GM18520 (cell line): Measurements from ENCODE around the gene AFG1L.
"Not testable (repeated sequence)": the region's sequence is repeated elsewhere in the genome, so short reads cannot be mapped to it uniquely, and the experiment has no call there.

Source experiments
- ATAC-seq: cut with Tn5 transposase; IDR thresholded peaks from one replicate; pipeline ENCODE4 v1.9.1; 2021; ENCODE audit not compliant: unreplicated experiment

The AFG1L gene

DNA sequence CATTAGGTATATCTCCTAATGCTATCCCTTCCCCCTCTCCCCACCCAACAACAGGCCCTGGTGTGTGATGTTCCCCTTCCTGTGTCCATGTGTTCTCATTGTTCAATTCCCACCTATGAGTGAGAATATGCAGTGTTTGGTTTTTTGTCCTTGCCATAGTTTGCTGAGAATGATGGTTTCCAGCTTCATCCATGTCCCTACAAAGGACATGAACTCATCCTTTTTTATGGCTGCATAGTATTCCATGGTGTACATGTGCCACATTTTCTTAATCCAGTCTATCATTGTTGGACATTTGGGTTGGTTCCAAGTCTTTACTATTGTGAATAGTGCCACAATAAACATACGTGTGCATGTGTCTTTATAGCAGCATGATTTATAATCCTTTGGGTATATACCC lies 154.9 kb downstream of the AFG1L start:
- ATAC-seq, result not testable (repeated sequence)

DNA sequence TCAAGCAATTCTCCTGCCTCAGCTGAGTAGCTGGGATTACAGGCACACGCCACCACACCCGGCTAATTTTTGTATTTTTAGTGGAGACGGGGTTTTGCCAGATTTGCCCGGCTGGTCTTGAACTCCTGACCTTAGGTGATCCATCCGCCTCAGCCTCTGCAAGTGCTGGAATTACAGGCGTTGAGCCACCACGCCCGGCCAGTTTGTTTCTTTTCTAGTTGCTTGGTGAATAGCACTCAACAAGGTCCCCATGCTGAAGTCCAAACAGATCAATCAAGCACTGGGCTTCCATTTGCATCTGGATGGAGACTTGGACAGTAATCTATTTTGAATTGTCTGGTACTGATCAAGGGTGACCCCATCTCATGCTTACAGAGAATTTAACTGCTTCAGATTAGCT lies 157.0 kb downstream of the AFG1L start:
- no peak for ATAC-seq

DNA sequence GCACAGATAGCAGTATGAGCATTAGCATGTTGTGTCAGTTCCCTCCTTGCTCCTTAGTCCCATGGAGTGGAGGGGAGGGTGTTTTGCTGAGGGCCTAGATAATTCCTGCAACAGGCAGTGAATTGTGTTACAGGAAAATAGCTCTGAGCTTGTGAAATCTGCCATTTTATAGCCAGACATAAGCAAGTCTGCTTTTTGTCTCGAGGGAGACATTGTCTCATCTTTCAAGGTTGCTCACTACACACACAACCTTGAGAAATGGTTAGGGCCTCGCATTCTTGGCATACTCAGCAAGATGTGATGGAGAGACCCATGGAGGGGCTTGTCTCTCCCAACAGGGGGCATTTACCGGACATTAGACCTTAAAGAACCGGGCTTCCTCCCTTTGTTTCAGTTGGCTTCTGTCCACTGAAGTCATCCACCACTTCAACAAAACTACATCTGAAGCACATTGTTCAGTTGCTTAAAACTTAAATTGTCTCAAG lies 157.9 kb downstream of the AFG1L start:
- ATAC-seq, result no peak

DNA sequence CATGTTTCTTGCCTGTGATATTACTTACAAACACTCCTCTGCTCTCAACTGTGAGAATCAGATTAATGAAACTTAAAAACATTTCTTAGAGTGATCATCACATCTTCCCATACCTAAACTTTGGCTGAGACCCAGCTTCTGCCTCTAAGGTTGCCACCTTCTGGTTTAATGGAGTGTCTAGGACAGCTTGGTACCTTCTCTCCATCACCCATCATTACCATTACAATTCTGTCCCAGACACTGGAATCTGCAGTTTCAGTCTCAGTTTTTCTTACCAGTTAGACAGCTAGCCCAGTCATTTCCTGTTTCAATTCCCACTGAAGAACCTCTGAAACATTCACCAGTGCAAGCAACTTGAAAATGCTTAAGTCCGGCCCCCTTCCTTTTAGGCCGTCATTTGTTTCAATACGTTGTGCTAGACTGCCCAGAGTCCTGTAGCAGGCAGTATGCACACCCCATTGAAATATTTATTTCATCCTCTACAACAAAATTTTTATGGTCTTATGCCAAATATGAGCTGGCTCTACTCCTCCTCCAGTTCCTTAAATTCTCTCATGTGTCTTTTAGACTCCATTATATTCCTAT lies 158.8 kb downstream of the AFG1L start:
- ATAC-seq, result no peak

- no peak for ATAC-seq
These were observed 159.5 kb downstream of the AFG1L start for GRCh38 chr6:108454356-108454755.

DNA sequence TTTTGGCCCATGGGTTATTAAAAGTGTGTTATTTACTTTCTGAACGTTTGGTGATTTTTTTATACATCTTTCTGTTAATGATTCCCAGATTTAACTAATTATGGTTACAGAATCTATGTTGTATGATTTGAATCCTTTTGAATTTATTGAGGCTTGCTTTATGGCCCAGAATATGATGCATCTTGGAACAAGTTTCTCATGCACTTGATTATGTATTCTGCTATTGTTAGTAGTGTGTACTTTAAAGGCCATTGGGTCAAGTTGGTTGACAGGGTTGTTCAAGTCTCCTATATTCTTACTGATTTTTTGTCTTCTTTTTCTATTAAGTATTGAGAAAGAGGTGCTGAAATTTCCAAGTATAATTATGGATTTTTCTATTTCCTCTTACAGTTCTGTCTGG lies 160.8 kb downstream of the AFG1L start:
- ATAC-seq, result no peak

DNA sequence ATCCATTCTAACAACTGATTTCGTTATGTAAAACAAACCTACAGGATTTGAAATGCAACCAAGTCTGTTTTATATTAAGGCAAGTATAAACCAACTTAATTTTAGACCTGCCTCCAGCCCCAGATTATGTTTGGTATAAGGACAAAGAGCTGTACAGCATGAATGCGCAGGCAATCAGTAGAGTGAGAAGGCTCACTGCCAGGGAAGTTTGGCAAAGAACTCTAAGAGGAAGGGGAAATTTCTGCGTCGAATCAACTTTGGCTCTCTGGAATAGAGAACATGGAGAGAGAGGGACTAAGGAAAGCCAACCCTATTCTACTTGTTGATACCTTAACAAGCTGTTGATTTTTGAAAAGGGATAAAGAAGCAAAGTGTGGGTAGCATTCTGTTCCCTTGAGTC lies 168.9 kb downstream of the AFG1L start:
- no peak for ATAC-seq

GRCh38 chr6:108464418-108465097 lies 169.7 kb downstream of the AFG1L start:
- no peak for ATAC-seq

- ATAC-seq, result no peak
These were observed 170.2 kb downstream of the AFG1L start for GRCh38 chr6:108465098-108465495.

- no peak for ATAC-seq
These were observed 173.5 kb downstream of the AFG1L start for GRCh38 chr6:108468346-108468745.

GRCh38 chr6:108469316-108469715 lies 174.5 kb downstream of the AFG1L start:
- no peak for ATAC-seq

GRCh38 chr6:108473197-108473596 lies 178.3 kb downstream of the AFG1L start:
- no peak for ATAC-seq

DNA sequence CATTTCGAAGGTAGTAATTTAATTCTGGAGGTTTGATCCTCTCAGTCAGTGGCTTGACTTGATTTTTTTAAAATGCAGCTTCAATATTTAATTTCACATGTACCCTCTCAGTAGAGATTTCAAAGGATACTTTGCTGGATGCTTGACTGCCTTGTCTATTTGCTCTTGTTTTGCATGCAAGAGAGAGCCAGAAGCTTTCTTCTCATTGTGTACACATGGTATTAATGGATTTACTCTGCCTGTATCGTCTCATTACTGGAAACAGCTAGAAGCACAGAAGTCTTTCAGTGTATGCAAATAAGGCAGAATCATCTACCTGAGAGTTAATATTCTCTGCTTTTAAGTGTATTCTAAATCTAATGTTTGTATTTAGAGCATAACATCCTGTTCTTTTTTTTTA lies 181.5 kb downstream of the AFG1L start:
- ATAC-seq, result no peak

DNA sequence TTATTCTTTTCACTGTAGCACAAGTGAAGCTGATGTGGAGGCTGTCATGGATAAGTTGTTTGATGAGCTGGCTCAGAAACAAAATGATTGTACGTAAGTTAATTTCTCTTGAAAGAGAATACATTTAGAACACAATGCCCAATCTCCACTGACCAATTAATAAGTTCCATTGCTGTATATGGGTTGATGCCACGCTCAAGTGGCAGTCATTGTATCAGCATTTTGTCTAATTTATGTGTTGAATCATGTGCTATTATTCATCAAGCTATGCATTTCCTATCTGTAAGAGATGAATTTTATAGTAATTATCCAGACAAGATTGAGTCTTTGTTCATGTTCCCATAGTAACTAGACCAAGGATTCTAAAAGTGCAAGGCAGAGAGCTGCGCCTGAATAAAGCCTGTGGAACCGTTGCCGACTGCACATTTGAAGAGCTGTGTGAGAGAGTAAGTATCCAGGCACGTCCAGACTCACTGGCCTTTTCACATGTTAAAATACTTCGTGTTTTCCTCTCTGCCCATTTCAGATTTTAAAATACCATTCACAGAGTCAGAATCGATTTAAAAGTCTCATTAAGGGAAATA lies 182.1 kb downstream of the AFG1L start:
- no peak for ATAC-seq

DNA sequence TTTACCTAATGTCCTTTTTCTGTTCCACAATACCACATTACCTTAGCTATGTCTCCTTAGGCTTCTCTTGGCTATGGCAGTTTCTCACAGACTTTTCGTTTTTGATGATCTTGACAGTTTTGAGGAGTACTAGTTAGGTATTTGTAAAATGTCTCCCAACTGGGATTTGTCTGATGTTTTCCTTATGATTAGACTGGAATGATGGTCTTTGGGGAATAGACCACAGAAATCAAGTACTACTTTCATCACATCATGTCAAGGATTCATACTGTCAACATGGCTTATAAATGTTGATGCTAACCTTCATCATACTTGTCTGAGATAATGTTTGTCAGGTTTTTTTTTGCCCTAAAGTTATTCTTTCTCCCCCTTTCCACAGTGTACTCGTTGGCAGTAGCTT lies 187.7 kb downstream of the AFG1L start:
- no peak for ATAC-seq

DNA sequence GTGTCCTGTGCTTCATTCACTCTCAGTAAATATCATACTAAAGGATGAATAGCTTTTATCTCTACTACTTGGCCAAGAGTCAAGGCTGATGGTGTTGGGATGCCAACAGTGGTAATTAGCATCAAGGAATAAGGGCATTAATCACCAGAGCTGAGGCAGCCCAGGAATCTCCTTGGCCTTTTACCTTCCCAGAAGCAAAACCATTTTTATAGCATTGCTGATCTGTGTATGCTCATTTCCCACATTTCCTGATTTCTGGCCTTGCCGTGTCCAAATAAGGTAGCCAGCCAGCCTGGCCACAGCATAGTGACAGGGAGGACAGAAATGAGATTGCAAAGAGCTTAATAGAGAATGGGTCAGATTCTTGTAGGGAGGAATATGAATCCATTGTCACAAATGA lies 189.2 kb downstream of the AFG1L start:
- ATAC-seq, result no peak

DNA sequence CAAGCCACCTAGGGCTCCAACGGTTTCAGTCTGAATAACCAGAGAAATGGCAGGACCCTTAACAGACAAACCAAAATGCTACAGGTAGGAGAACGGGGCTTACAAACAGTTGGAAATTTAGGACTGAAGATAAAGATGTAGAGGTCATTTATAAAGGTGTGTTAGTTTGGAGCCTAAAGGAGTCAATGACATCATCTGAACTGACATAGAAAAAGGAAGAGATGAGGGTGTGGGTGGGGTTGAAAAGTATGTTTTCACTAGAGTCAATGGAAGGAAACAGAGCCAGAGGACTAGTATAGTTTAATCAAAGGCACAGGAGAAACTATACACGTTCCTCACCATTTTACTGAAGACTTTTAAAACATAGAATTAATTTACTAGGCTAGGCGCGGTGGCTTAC lies 194.8 kb downstream of the AFG1L start:
- ATAC-seq, result no peak

DNA sequence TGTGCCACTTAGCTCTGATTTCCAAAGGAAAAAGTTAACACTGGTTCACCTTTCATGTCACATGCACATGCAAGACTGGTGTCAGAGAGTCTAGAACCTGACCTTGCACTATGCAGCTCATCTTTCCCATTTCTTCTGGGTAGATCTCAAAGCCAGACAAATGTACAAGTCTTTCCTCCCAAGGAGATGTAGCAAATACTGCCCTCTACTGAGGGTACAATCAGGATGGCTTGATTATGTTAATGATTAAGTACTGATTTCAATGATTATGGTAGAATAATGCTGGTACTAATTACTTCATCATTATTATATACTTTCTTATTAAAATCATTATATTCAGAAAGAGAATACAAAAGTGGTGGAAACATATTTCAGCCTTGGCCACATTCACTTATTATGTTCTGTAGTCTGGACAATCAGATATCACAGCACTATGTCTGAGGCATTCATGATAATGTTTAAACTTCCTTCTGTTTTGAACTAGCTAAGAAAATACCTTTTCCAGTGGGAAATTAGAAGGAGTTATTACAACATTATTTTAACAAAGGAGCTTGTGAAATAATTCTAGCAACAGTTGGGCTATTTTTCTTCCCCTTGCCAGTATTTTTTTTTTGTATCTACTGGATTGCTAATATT lies 197.4 kb downstream of the AFG1L start:
- no peak for ATAC-seq

- ATAC-seq, result no peak
These were observed 199.6 kb downstream of the AFG1L start for GRCh38 chr6:108494434-108494833.

DNA sequence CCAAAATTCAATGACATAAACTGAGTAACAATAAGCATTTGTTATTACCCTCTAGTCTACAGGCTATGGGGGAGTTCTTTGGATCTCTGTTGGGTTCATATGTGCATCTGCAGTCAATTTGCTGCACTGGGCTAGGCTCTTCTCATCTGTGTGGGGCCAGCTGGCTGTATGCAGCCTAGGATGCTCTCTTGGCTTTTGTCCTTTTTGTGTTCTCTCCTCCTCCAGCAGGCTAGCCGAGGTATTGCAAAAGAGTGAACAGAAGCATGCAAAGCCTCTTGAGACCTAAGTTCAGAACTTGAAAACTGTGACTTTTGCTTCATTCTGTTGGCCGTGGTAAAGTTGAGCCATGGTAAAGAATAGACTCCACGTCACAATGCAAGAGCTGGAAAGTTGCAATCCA lies 203.0 kb downstream of the AFG1L start:
- ATAC-seq, result no peak

DNA sequence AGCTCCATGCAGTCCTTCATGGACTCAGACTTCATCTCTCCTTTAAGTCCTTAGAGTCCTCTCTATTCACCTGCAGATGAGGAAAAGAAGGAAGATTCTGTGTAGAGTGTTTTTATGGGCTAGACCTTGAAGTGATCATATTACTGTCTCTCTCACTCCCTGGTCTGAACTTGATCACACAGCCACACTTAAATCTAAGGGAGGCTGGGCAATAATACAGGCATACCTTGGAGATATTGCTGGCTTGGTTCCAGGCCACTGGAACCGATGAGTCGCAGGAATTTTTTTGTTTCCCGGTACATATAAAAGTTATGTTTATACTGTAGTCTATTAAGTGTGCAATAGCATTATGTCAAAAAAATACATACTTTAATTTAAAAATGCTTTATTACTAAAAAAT lies 206.7 kb downstream of the AFG1L start:
- ATAC-seq, result no peak

DNA sequence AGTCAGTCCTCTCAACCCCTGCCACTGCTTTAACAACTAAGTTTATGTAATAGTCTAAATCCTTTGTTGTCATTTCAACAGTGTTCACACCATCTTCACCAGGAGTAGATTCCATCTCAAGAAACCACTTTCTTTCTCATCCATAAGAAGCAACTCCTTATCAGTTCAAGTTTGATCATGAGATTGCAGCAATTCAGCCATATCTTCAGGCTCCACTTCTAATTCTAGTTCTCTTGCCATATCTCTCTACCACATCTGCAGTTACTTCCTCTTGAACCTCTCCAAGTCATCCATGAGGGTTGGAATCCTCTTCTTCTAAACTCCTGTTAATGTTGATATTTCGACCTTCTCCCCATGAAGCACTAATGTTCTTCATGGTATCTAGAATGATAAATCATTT lies 208.0 kb downstream of the AFG1L start:
- ATAC-seq, result no peak
